WI38 (cell line): ENCODE measurements around the gene TLE1.

ENCODE experiments used
- H3K4me3 ChIP-seq: 2 replicates; pipeline ENCODE4 v1.5.1; 2011; ENCODE audit warnings: low read depth, mild to moderate bottlenecking, control low read depth, low read length
- CTCF ChIP-seq: IDR thresholded peaks from 2 replicates; pipeline ENCODE4 v1.5.1; 2012; ENCODE audit warnings: low read depth, mild to moderate bottlenecking, control low read depth, low read length

Gene TLE1

GRCh38 chr9:81581986-81582385 lies 107.4 kb downstream of the TLE1 start:
- H3K4me3 ChIP-seq: no peak overlapping the region
- no peak for TF ChIP-seq CTCF

DNA sequence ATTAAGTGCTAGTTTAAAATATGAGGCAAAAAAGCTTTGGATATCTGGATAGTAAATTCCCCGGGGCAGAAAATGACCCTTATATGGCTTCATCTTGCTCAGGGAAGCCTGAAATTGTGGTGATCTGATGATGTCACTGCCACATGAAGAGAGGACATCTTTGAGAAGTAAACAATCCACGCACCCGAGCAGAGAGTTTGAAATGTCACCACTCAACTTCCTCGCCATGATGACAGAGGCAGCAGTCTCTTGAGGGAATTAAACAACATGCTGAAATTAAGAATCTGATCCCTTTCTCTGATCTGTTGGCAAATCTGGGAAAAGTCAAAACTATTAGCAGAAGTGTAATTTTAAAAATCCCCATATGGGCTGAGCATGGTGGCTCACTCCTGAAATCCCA lies 110.0 kb downstream of the TLE1 start:
- no peak for TF ChIP-seq CTCF
- H3K4me3 ChIP-seq: no peak overlapping the region

DNA sequence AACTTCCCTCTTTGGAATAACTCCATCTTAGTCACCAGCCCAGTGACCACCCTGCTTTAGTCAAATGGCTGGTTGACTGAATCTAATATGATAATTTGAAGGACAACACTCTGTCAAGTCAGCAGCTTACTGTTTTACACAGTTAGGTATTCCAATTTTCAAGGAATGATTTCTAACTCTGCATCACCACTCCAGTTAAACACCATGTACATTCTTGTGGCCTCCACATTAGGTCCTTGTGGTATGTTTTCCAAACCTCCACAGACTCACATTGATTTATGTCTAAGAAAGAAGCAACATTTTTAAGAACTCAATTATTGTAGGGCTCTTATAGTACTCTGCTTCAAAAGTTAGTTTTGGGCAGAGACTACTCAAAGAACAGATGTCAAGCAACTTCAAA lies 110.7 kb downstream of the TLE1 start:
- no peak overlapping the region for H3K4me3 ChIP-seq
- no peak for TF ChIP-seq CTCF

- TF ChIP-seq CTCF: no peak
- no peak overlapping the region for H3K4me3 ChIP-seq
These were observed 113.4 kb downstream of the TLE1 start for GRCh38 chr9:81575956-81576355.

GRCh38 chr9:81574405-81574804 lies 114.9 kb downstream of the TLE1 start:
- no peak for TF ChIP-seq CTCF

DNA sequence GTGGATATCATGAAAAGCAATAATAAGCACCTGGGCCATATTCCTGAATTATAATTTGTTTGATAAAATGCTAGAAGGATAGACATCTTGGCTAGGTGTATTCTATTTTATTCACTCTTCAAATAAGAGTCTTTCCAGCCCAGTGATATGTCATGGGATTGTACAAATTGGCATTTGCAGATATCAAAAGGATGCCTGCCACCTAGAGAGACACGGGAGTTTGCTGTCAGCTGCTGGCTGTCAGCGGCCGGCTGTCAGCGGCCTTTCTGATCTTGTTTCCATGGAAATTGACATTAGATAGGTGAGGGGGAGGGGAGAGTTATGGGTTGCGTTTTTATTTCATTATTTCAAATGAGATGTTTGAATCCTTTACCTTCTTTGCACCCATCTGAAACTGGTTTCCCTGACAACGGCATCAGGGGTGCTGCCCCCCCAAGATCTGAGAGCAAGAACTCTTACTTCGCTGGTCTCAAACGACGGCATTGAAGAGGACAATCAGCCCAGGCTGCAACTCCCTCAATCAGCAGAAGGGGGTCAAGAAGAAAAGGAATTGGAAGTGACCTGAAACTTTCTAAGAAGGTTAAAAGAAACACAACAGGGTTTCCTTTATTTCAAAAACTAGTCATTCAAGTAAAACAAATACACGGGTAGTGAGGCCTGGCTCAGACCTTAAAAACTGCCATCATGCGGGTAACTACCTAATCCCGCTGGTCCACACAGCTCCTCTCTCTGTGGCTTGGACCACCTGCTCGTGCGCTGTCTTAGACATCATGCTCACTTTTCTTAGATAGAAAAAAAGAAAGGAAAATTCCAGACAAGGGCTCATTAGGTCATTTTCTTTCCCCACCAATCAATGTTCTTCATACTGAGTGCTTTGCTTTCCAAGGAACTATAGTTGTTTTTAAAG lies 115.7 kb downstream of the TLE1 start:
- no peak overlapping the region for H3K4me3 ChIP-seq
- no peak for TF ChIP-seq CTCF

More at GRCh38 chr9:81574405-81574804, 114.9 kb downstream of the TLE1 start:
- no peak overlapping the region for H3K4me3 ChIP-seq

DNA sequence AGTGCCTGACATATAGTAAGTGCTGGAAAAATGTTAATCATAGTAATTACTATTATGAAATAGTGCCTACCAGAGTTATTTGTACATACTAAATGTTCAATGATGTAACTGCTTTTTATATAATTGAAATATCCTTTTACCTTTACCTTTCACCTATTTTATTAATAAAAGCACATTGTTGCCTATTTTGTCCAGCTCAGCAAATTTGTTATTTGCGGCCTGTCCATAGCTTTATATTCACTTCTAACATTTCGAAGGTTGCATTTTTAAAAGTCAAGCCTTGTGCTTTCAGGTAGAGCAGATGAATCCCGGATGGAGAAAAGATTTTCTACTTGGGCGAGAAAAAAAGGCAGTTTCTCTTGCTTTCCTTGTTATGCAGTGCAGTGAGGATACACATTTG lies 119.3 kb downstream of the TLE1 start:
- TF ChIP-seq CTCF: no peak
- no peak overlapping the region for H3K4me3 ChIP-seq
